Bronchial epithelial cell (primary cell): Measurements from ENCODE around the gene TMEM117. TPM values are rescaled to one million over a fixed set of nuclear protein-coding genes. Genes with fewer than 3 reads are reported as not detected.
A peak's percentile ranks its signal among the peaks of the same experiment; 100 is the strongest.

ENCODE experiments used
- DNase-seq: peaks from one replicate; pipeline ENCODE4 v3.0.0-alpha.2; 2010; ENCODE audit warnings: low read depth
- FAIRE-seq: peaks from 2 replicates; lab custom pipeline; 2011; peaks lifted over from hg19 to GRCh38; lab: Jason Lieb, UNC
- H3K27me3 ChIP-seq: 2 replicates; pipeline ENCODE4 v1.5.1; 2011; ENCODE audit warnings: low read length; ENCODE audit not compliant: control insufficient read depth, insufficient read depth
- H3K36me3 ChIP-seq: 2 replicates; pipeline ENCODE4 v1.5.1; 2011; ENCODE audit warnings: low read length; ENCODE audit not compliant: control insufficient read depth, insufficient read depth
- H3K4me3 ChIP-seq: 2 replicates; pipeline ENCODE4 v1.5.1; 2011; ENCODE audit warnings: mild to moderate bottlenecking, low read depth, low read length, control low read depth
- total RNA-seq: library from RNA; depleted of rRNA; stranded (reverse); fragments of >200 nt; gene quantifications from 2 replicates; pipeline ENCODE4 v1.2.1, GENCODE V29; 2014
- TF ChIP-seq, protein P1 (sequence below): IDR thresholded peaks from 2 replicates; pipeline ENCODE4 v1.5.1; 2011; ENCODE audit warnings: mild to moderate bottlenecking, moderate library complexity, low read length, control low read depth, inconsistent platforms; ENCODE audit not compliant: insufficient read depth, severe bottlenecking

The TMEM117 gene
- total RNA-seq, 1 donor from 2014 or later, result 6.6 TPM

DNA sequence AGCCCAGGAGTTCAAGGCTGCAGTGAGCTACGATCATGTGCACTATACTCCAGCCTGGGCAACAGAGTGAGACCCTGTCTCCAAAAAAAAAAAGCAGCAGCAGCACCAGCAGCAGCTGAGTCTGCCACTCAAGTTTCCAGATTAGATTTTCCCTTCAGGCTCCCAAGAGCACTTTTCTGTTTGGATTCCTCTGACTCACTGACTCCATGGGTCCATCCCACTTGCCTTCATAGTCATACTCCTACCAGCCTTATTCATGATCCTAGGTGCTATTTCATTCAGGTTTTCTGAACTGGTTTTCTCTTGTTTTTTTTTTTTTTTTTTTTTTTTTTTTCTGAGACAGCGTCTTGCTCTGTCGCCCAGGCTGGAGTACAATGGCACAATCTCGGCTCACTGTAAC is 23.0 kb upstream of the TMEM117 start:
- FAIRE-seq (no peak), DNase-seq (peak; percentile 92)
- no peaks in the 10 kb centered on the region for H3K27me3 ChIP-seq
- TF ChIP-seq, protein P1, sequence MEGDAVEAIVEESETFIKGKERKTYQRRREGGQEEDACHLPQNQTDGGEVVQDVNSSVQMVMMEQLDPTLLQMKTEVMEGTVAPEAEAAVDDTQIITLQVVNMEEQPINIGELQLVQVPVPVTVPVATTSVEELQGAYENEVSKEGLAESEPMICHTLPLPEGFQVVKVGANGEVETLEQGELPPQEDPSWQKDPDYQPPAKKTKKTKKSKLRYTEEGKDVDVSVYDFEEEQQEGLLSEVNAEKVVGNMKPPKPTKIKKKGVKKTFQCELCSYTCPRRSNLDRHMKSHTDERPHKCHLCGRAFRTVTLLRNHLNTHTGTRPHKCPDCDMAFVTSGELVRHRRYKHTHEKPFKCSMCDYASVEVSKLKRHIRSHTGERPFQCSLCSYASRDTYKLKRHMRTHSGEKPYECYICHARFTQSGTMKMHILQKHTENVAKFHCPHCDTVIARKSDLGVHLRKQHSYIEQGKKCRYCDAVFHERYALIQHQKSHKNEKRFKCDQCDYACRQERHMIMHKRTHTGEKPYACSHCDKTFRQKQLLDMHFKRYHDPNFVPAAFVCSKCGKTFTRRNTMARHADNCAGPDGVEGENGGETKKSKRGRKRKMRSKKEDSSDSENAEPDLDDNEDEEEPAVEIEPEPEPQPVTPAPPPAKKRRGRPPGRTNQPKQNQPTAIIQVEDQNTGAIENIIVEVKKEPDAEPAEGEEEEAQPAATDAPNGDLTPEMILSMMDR, result no peak
- no peaks in the 10 kb centered on the region for H3K36me3 ChIP-seq
- H3K4me3 ChIP-seq, result no peak overlapping the region

GRCh38 chr12:43815416-43815815 is 20.5 kb upstream of the TMEM117 start:
- FAIRE-seq (peak; percentile 86), DNase-seq (no peak)
- no peaks in the 10 kb centered on the region for H3K36me3 ChIP-seq
- no peak overlapping the region for H3K4me3 ChIP-seq
- H3K27me3 ChIP-seq, result no peaks in the 10 kb centered on the region
- TF ChIP-seq, protein P1, result no peak

- peak; percentile 80 for FAIRE-seq
- no peaks in the 10 kb centered on the region for H3K36me3 ChIP-seq
- H3K27me3 ChIP-seq, result no peaks in the 10 kb centered on the region
- DNase-seq, result peak; percentile 38
- no peak overlapping the region for H3K4me3 ChIP-seq
- TF ChIP-seq, protein P1, result no peak
Measured at GRCh38 chr12:43816168-43816567, 19.7 kb upstream of the TMEM117 start.

GRCh38 chr12:43824207-43824775 is 11.6 kb upstream of the TMEM117 start:
- H3K36me3 ChIP-seq, result no peaks in the 10 kb centered on the region
- no peak overlapping the region for H3K4me3 ChIP-seq
- H3K27me3 ChIP-seq, result no peaks in the 10 kb centered on the region
- no peak for DNase-seq
- no peak for FAIRE-seq
- TF ChIP-seq, protein P1, result no peak

GRCh38 chr12:43826681-43827080 is 9.2 kb upstream of the TMEM117 start:
- Histone ChIP-seq H3K27me3 (no peaks in the 10 kb centered on the region), H3K36me3 (no peaks in the 10 kb centered on the region), H3K4me3 (no peak overlapping the region)
- TF ChIP-seq, protein P1, result no peak
- FAIRE-seq (no peak), DNase-seq (no peak)

GRCh38 chr12:43827093-43827492 is 8.8 kb upstream of the TMEM117 start:
- no peak for FAIRE-seq
- no peaks in the 10 kb centered on the region for H3K27me3 ChIP-seq
- TF ChIP-seq, protein P1, result no peak
- H3K36me3 ChIP-seq, result no peaks in the 10 kb centered on the region
- DNase-seq, result no peak
- H3K4me3 ChIP-seq, result no peak overlapping the region
